Fibroblast of lung (primary cell): ENCODE results near the gene DLGAP1. TPM values are rescaled to one million over a fixed set of nuclear protein-coding genes. Genes with fewer than 3 reads are reported as not detected.
A peak's percentile ranks its signal among the peaks of the same experiment; 100 is the strongest.

ENCODE experiments used
- DNase-seq, 2 donors: peaks; one replicate each; pipeline versions ENCODE4 v3.0.0 to v3.0.0-alpha.2; 2010; ENCODE audit warnings: low read depth in 2 of 2
- H2AFZ ChIP-seq: 2 replicates; pipeline ENCODE4 v1.5.1; 2012; ENCODE audit warnings: low read length, control low read depth, inconsistent platforms
- H3K27ac ChIP-seq: 2 replicates; pipeline ENCODE4 v1.5.1; 2011; ENCODE audit warnings: low read length, control low read depth; ENCODE audit not compliant: insufficient read depth
- H3K27me3 ChIP-seq: 2 replicates; pipeline ENCODE4 v1.5.1; 2011; ENCODE audit warnings: mild to moderate bottlenecking, low read length; ENCODE audit not compliant: control insufficient read depth, insufficient read depth
- H3K36me3 ChIP-seq: 2 replicates; pipeline ENCODE4 v1.5.1; 2011; ENCODE audit warnings: low read length; ENCODE audit not compliant: control insufficient read depth, insufficient read depth
- H3K4me1 ChIP-seq: 2 replicates; pipeline ENCODE4 v1.5.1; 2011; ENCODE audit warnings: low read length; ENCODE audit not compliant: control insufficient read depth, insufficient read depth; ENCODE audit errors: extremely low read depth
- H3K4me2 ChIP-seq: 2 replicates; pipeline ENCODE4 v1.5.1; 2011; ENCODE audit warnings: low read length, control low read depth; ENCODE audit not compliant: insufficient read depth; ENCODE audit errors: extremely low read depth
- H3K4me3 ChIP-seq, 4 experiments: fragments of 200-600 bp in 1 of 4; sonication (generic) in 1 of 4; replicated peaks in 1 of 4; 2 replicates each; pipeline ENCODE4 v1.5.1; 2011 to 2016; ENCODE audit warnings: low read length in 4 of 4, low read depth in 3 of 4, mild to moderate bottlenecking in 3 of 4, control low read depth in 2 of 4, inconsistent platforms in 1 of 4, mixed read lengths in 1 of 4; ENCODE audit not compliant: insufficient read depth in 1 of 4; ENCODE audit errors: control extremely low read depth in 1 of 4
- H3K79me2 ChIP-seq: 2 replicates; pipeline ENCODE4 v1.5.1; 2012; ENCODE audit warnings: mild to moderate bottlenecking, low read length, inconsistent platforms; ENCODE audit not compliant: control insufficient read depth, insufficient read depth
- H3K9ac ChIP-seq: 2 replicates; pipeline ENCODE4 v1.5.1; 2011; ENCODE audit warnings: mild to moderate bottlenecking, low read length, control low read depth; ENCODE audit not compliant: insufficient read depth
- H3K9me3 ChIP-seq: 2 replicates; pipeline ENCODE4 v1.5.1; 2012; ENCODE audit warnings: low read depth, low read length; ENCODE audit not compliant: control insufficient read depth, insufficient read depth
- H4K20me1 ChIP-seq: 2 replicates; pipeline ENCODE4 v1.5.1; 2011; ENCODE audit warnings: low read length; ENCODE audit not compliant: control insufficient read depth, insufficient read depth; ENCODE audit errors: extremely low read depth
- EZH2 ChIP-seq: IDR thresholded peaks from 2 replicates; pipeline ENCODE4 v1.5.1; 2012; ENCODE audit warnings: low read length, control low read depth, mild to moderate bottlenecking; ENCODE audit errors: missing control alignments
- polyA plus RNA-seq, 2 donors: library from polyadenylated mRNA; depleted of rRNA in 1 of 2; stranded (reverse) in 1 of 2; unstranded in 1 of 2; fragments of >200 nt; gene quantifications; 2 replicates each; pipeline ENCODE4 v1.2.1, GENCODE V29; 2011 to 2012; ENCODE audit warnings: missing spikeins in 1 of 2
- total RNA-seq: library from RNA; depleted of rRNA; stranded (reverse); fragments of >200 nt; gene quantifications from 2 replicates; pipeline ENCODE4 v1.2.1, GENCODE V29; 2014
- TF ChIP-seq, protein P1 (sequence below), 2 donors: IDR thresholded peaks in 1 of 2; conservative IDR thresholded peaks in 1 of 2; 1 replicate in 1 of 2; 2 replicates in 1 of 2; pipeline ENCODE4 v1.5.1; 2011 to 2012; ENCODE audit warnings: low read length in 2 of 2, control low read depth in 1 of 2, inconsistent platforms in 1 of 2, low read depth in 1 of 2, mild to moderate bottlenecking in 1 of 2

The DLGAP1 gene
- total and polyA plus RNA-seq, 2 donors (not counting 1 experiment from before 2014, with no cell fraction given) = 0.16 to 0.17 TPM

DNA sequence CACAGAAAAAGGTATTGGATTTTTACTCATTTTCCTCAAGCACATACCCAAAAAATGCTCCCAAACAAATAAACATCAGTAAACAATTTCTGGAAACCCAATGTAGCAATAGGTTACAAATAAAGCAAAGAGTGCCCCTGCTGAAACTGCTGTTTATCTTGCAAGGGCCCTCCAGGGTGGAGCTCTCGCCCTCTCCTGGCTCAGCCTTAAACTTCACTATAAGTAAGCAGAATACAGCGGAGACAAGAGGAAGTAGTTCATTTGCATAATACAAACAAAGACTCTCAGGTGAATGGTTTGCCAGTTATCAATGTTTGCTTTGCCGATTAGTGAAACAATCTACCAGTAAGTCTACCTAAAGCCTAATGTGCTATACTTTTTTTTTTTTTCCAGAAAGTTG, 437.6 kb downstream of the DLGAP1 start:
- Histone ChIP-seq H3K36me3 (no peaks in the 10 kb centered on the region), H3K27me3 (peaks cover 3% of the 10 kb centered on the region), H3K4me3 (no peak overlapping the region), H3K27ac (no peak overlapping the region), H4K20me1 (no peaks in the 10 kb centered on the region), H3K79me2 (no peaks in the 10 kb centered on the region), H3K4me1 (no peaks in the 10 kb centered on the region), H3K4me2 (no peak overlapping the region), H3K9me3 (no peaks in the 10 kb centered on the region), H3K9ac (no peak overlapping the region), H2AFZ (no peak overlapping the region)
- no peak for TF ChIP-seq EZH2
- TF ChIP-seq, protein P1, sequence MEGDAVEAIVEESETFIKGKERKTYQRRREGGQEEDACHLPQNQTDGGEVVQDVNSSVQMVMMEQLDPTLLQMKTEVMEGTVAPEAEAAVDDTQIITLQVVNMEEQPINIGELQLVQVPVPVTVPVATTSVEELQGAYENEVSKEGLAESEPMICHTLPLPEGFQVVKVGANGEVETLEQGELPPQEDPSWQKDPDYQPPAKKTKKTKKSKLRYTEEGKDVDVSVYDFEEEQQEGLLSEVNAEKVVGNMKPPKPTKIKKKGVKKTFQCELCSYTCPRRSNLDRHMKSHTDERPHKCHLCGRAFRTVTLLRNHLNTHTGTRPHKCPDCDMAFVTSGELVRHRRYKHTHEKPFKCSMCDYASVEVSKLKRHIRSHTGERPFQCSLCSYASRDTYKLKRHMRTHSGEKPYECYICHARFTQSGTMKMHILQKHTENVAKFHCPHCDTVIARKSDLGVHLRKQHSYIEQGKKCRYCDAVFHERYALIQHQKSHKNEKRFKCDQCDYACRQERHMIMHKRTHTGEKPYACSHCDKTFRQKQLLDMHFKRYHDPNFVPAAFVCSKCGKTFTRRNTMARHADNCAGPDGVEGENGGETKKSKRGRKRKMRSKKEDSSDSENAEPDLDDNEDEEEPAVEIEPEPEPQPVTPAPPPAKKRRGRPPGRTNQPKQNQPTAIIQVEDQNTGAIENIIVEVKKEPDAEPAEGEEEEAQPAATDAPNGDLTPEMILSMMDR (conservative IDR thresholded peaks at IDR 0.05 in 1 of 2, IDR thresholded peaks at IDR 0.05 in 1 of 2; ENCODE audit: low read depth in 1 of 2, low read length in 2 of 2) = peak in 1 of 2 donors; percentile 37
- DNase-seq = peak in 1 of 2 donors; percentile 14

DNA sequence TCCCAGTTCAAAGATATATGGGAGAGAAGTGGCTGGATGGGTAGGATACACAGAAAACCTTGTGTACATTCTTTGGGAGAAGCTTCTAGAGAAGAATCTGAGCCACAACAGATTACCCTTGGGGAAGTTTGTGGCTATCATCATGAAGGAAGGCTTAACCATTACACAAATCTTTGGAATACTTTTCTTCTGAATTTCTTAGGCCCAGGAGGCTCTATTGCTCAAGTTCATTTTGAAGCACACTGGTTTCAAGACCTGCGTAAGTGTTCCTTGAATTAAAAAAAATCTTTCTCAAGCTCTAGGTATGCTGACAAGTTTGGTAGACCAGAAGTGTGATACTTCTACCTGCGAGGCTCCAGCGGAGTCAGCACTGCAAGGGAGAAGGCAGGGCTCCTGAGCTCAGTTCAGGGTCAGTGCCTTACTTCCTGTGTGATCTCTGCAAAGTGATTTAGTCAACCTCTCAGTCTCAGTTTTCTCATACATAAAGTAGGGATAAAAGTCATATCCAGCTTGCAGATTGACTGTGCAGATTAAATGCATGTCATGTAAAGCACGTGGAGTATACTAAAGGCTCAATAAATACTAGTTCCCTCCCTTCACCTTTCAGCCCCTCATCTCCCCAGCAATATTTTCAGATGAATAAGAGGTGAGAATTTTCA, 438.6 kb downstream of the DLGAP1 start:
- no peaks in the 10 kb centered on the region for H3K9me3 ChIP-seq
- H2AFZ ChIP-seq = no peak overlapping the region
- no peaks in the 10 kb centered on the region for H4K20me1 ChIP-seq
- no peak overlapping the region for H3K4me3 ChIP-seq
- peak in 1 of 2 donors; percentile 19 for DNase-seq
- no peak overlapping the region for H3K9ac ChIP-seq
- no peak overlapping the region for H3K4me2 ChIP-seq
- H3K79me2 ChIP-seq = no peaks in the 10 kb centered on the region
- H3K27ac ChIP-seq = no peak overlapping the region
- H3K27me3 ChIP-seq = peaks cover 3% of the 10 kb centered on the region
- H3K36me3 ChIP-seq = no peaks in the 10 kb centered on the region
- H3K4me1 ChIP-seq = no peaks in the 10 kb centered on the region
- no peak for TF ChIP-seq EZH2
- TF ChIP-seq, protein P1 (conservative IDR thresholded peaks at IDR 0.05 in 1 of 2, IDR thresholded peaks at IDR 0.05 in 1 of 2; ENCODE audit: low read depth in 1 of 2, low read length in 2 of 2) = no peak

DNA sequence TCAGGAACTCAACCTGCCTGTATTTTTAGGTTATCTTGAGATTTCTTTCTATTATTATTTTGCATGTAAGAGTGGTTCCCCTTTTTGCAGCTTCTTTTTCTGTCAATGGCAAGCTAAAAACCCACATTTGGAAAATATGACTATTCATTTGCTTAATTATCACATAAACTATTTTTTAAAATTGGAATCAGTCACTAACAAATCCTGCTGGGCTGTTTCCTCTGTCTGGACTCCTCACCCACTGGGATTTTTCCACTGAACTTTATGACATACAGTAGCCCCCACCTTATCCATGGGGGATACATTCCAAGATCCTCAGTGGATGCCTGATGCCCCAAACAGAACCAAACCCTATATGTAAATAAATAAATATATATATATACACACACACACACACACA, 447.3 kb downstream of the DLGAP1 start:
- no peaks in the 10 kb centered on the region for H3K79me2 ChIP-seq
- no peak overlapping the region for H3K4me2 ChIP-seq
- no peak overlapping the region for H3K4me3 ChIP-seq
- no peaks in the 10 kb centered on the region for H3K27me3 ChIP-seq
- H4K20me1 ChIP-seq = no peaks in the 10 kb centered on the region
- no peaks in the 10 kb centered on the region for H3K4me1 ChIP-seq
- TF ChIP-seq EZH2 = no peak
- H2AFZ ChIP-seq = no peak overlapping the region
- no peak overlapping the region for H3K9ac ChIP-seq
- no peaks in the 10 kb centered on the region for H3K9me3 ChIP-seq
- no peak overlapping the region for H3K27ac ChIP-seq
- no peak for DNase-seq
- H3K36me3 ChIP-seq = no peaks in the 10 kb centered on the region
